Measurements from ENCODE around the gene IL20RA.
A peak's percentile ranks its signal among the peaks of the same experiment; 100 is the strongest.

Gene IL20RA

GRCh38 chr6:137044366-137045221 is at the start of gene IL20RA:
TSS of gene IL20RA (minus strand) at chr6:137044965. CDS start at chr6:137044728, 237 bp downstream.
- no peak for TF ChIP-seq CTCF (IDR thresholded peaks at IDR 0.05; ENCODE audit: insufficient read depth, low read depth, low read length, missing control alignments)
- peak; percentile 10 for DNase-seq (ENCODE audit: low read depth)
- H3K4me3 ChIP-seq (ENCODE audit: low read depth, low read length), result peak within 1 kb of the TSS; percentile 56

GRCh38 chr6:137093183-137094069 is 48.7 kb upstream of the IL20RA start:
- DNase-seq (ENCODE audit: low read depth), result peak; percentile 21
- H3K4me3 ChIP-seq (ENCODE audit: low read depth, low read length), result no peak overlapping the region
- TF ChIP-seq CTCF (IDR thresholded peaks at IDR 0.05; ENCODE audit: insufficient read depth, low read depth, low read length, missing control alignments), result no peak

- H3K4me3 ChIP-seq (ENCODE audit: low read depth, low read length), result no peak overlapping the region
- DNase-seq (ENCODE audit: low read depth), result no peak
- no peak for TF ChIP-seq CTCF (IDR thresholded peaks at IDR 0.05; ENCODE audit: insufficient read depth, low read depth, low read length, missing control alignments)
Measured at GRCh38 chr6:137092018-137092417, 47.3 kb upstream of the IL20RA start.

- H3K4me3 ChIP-seq (ENCODE audit: low read depth, low read length), result no peak overlapping the region
- no peak for DNase-seq (ENCODE audit: low read depth)
- TF ChIP-seq CTCF (IDR thresholded peaks at IDR 0.05; ENCODE audit: insufficient read depth, low read depth, low read length, missing control alignments), result no peak
Measured at GRCh38 chr6:137089305-137089704, 44.5 kb upstream of the IL20RA start.

GRCh38 chr6:137087902-137088301 is 43.1 kb upstream of the IL20RA start:
- H3K4me3 ChIP-seq (ENCODE audit: low read depth, low read length), result no peak overlapping the region
- DNase-seq (ENCODE audit: low read depth), result no peak
- no peak for TF ChIP-seq CTCF (IDR thresholded peaks at IDR 0.05; ENCODE audit: insufficient read depth, low read depth, low read length, missing control alignments)

GRCh38 chr6:137086031-137086430 is 41.3 kb upstream of the IL20RA start:
- no peak for DNase-seq (ENCODE audit: low read depth)
- no peak overlapping the region for H3K4me3 ChIP-seq (ENCODE audit: low read depth, low read length)
- no peak for TF ChIP-seq CTCF (IDR thresholded peaks at IDR 0.05; ENCODE audit: insufficient read depth, low read depth, low read length, missing control alignments)

Measured in GM12865 (cell line).